Measurements from ENCODE around the gene FKBP6. TPM values are rescaled to one million over a fixed set of nuclear protein-coding genes. Genes with fewer than 3 reads are reported as not detected.

Gene FKBP6
- total RNA-seq, 1 experiment from 2014 or later: not detected

GRCh38 chr7:73356159-73356558, 28.2 kb downstream of the FKBP6 start:
- H3K56ac ChIP-seq (ENCODE audit: insufficient read length, low read depth, low read length): no peak overlapping the region
- H2BK12ac ChIP-seq (ENCODE audit: insufficient read length, low read depth, low read length): no peak overlapping the region
- Mint-ChIP-seq H3K9me3 (peaks cover 8 to 11% of the 10 kb centered on the region in 2 experiments), H3K36me3 (ENCODE audit: insufficient read depth in 1 of 3, low read depth in 3 of 3) (peaks cover 0 to 7% (median 2%) of the 10 kb centered on the region in 3 experiments; a peak in 5 of 7 replicates), H3K4me1 (peaks cover 16 to 20% of the 10 kb centered on the region in 2 experiments), H3K4me3 (no peak overlapping the region), H3K27ac (no peak overlapping the region), H3K27me3 (ENCODE audit: low read depth) (peaks cover 2% of the 10 kb centered on the region)
- no peak overlapping the region for H3K4me2 ChIP-seq (ENCODE audit: insufficient read depth, insufficient read length, low read length)
- H3K4me1 ChIP-seq (ENCODE audit: insufficient read depth, low read length): peaks cover 6% of the 10 kb centered on the region; the same call in 1 of the 2 replicates
- no peak overlapping the region for H2BK120ac ChIP-seq (ENCODE audit: low read depth, low read length, poor library complexity, severe bottlenecking)
- no peak for DNase-seq
- no peak overlapping the region for H4K8ac ChIP-seq (replicated peaks; ENCODE audit: insufficient read length, low read depth, low read length)
- no peaks in the 10 kb centered on the region for H3K9me3 ChIP-seq (ENCODE audit: control insufficient read depth, low read depth, low read length)
- H3K27ac ChIP-seq (ENCODE audit: insufficient read length, low read depth, low read length): no peak overlapping the region
- no peaks in the 10 kb centered on the region for H3K79me2 ChIP-seq (ENCODE audit: insufficient read depth, low read length)
- H2BK15ac ChIP-seq (ENCODE audit: low read depth, low read length): no peak overlapping the region
- H3K23ac ChIP-seq (ENCODE audit: insufficient read length, low read depth, low read length): no peak overlapping the region
- no peak overlapping the region for H3T11ph ChIP-seq (ENCODE audit: low read length)
- H3K23me2 ChIP-seq (ENCODE audit: insufficient read length, low read depth, low read length, poor library complexity, severe bottlenecking): no peaks in the 10 kb centered on the region
- H2AK5ac ChIP-seq (ENCODE audit: insufficient read length, low read length): no peak overlapping the region
- no peak overlapping the region for H2BK20ac ChIP-seq (ENCODE audit: low read depth, low read length, poor library complexity, severe bottlenecking)
- H3K18ac ChIP-seq (ENCODE audit: insufficient read length, low read depth, low read length): no peak overlapping the region
- TF ChIP-seq CTCF (conservative IDR thresholded peaks at IDR 0.05): no peak
- H4K20me1 ChIP-seq (ENCODE audit: control insufficient read depth, insufficient read depth, insufficient read length): no peaks in the 10 kb centered on the region
- H4K91ac ChIP-seq (ENCODE audit: insufficient read length, low read depth, low read length): no peak overlapping the region
- H2AFZ ChIP-seq (ENCODE audit: low read length): no peak overlapping the region
- no peaks in the 10 kb centered on the region for H3K79me1 ChIP-seq (ENCODE audit: insufficient read depth, low read depth, low read length, poor library complexity, severe bottlenecking)
- no peaks in the 10 kb centered on the region for H3K27me3 ChIP-seq (ENCODE audit: insufficient read depth, low read length)
- H2BK5ac ChIP-seq (ENCODE audit: insufficient read length, low read length): no peak overlapping the region
- no peak overlapping the region for H3K14ac ChIP-seq (ENCODE audit: insufficient read depth, low read length)
- WGBS (ENCODE audit: extremely low coverage, insufficient read length, low lambda C conversion rate): no CpG with 5 or more reads among the region's 5 CpGs
- no peak overlapping the region for H4K5ac ChIP-seq (ENCODE audit: insufficient read length, low read depth, low read length)
- no peak overlapping the region for H3K4ac ChIP-seq (ENCODE audit: low read depth, low read length)
- H3K9ac ChIP-seq (ENCODE audit: extremely low read depth, insufficient read length, low read length): no peak overlapping the region
